Activated CD8-positive, alpha-beta memory T cell treated with anti-CD3 and anti-CD28 coated beads for 48 hours (primary cell): ENCODE data around the gene RASSF8.

Experiments used
- DNase-seq, 3 experiments: peaks; one replicate each; pipeline ENCODE4 v3.0.0-alpha.2; 2020; ENCODE audit warnings: low read depth in 2 of 3, low spot score in 2 of 3

RASSF8 gene

DNA sequence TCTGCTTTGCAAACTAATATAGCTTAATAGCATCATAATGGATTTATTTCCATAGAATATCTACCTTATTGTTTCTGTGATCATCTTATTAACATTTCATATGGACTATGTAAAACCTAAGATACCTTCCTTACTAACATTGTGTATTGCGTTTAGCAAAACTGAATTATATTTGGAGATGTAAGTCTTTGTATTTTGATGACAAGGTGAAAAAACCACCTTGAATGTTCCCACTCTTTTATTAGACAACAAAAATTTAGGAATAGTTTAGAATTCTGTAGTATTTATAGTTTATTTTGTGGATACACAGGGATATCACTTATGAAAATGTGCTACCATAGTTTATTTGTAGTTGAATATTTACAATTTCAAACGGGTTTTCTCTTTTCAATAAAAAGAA, 32.0 kb downstream of the RASSF8 start:
- no peak for DNase-seq

DNA sequence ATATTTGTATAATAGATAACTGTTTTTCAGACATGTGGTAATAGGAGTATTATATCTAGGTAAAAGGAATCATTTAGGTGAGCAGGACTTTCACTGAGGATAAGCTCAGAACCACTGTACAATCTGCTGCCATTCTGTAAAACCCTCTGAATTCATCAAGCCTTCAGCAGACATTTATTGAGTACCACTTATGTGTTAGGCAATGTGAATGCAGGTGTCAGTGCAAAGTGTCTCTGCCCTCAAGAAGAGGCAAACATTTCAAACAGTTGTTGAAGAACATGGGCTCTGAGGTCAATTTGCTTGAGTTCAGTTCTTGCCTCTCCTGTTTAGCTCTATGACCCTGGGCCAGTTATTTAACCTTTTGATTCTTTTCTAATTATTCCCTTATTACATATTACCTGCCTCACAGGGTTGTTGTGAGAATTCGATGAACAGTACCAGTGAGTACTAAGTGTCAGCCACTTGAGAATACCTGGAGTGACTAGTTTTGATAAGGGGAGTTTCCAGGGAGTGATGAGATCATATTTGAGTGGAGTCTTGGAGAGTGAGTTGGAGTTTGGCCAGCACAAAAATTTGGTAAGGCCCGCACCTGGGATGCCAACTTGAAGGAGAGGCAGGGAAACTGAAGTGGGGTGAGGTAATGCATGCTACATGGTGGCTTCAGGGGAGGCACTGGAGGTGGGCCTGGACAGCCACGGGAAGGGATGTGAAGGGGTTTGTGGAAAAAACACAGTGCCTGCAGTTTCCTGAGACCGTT, 33.7 kb downstream of the RASSF8 start:
- no peak for DNase-seq

DNA sequence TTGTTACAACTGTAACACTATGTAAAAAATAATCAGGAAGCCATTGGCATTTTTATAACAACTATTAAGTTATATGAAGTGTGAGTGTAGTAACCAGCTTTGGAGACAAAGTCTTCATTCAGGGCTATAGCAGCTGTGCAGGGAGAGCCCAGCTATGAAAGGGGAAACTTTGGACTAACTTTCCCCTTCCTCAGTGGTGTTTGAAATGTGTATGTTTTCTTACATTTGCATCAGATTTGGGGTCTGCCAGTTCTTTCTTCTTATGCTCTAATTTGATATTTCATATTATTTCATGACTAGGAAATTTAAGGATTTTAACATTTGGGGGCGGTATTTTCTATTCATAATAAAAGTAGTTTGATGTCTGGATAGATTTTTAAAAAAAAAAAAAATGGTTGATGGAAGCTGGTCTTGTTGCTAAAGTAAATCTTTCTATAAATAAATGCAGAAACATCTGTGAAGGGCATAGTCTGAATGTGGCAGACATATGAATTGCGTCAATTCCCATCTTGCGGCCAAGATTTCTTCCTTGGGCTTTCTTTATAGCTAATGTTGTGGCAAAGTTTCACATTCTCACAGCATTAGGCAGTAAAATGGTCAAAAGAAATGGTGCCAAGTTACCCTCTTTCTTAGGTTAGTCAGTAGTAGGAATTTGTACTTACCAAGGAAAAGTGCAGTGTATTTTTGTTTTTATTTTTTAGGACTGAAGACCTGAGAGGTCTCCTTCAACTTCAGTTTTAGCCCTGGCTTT, 35.6 kb downstream of the RASSF8 start:
- DNase-seq: no peak

DNA sequence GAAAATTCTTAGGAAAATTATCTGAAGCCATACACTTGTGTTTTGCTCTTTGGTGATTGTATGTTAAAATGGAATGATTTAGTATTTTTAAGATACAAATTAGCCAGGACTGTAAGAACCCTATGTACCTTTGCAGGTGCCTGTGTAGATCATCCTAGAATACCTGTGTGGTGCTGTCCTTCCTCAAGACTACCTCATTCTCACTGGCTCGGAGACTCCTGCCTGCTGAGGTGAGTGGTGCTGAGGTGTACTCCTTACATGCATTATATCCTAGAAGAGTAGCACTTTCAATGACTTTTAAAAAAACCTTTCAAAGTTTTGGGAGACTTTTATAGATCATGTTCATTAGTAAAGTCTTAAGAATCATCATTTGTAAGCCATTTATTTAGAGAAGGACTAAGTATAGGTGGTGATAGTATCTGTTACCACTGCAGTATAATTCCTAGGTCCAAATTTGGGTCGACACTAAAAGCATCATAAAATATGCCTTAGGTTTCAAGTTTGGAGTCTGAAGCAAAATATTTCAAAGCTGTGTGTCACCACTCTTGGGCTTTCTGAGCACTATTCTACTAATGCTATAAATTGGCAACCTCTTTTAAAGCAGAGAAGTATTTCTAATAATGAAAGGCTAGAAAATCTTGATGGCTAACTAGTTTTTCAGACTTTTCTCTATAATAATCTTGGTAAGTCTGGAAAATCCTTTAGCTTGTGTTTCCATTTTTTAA, 36.6 kb downstream of the RASSF8 start:
- no peak for DNase-seq

DNA sequence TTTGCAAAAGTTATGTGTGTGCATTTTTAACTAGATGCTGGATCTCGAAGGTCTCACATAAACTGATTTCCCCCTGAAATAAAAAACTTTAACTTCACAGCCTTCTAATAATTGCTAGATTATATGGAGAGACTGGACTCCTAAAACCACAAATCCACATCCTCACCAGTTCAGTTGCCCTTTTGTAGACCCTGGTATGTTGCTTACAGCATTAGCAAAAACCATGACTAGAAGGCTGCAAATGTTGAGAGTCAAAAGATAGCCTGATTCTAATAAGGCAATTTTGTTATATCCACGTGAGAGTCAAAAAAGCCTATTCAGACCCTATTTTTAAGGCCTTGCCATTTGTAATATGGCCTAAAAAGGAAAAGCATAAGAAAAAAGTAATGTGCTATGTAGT, 37.4 kb downstream of the RASSF8 start:
- DNase-seq: no peak

DNA sequence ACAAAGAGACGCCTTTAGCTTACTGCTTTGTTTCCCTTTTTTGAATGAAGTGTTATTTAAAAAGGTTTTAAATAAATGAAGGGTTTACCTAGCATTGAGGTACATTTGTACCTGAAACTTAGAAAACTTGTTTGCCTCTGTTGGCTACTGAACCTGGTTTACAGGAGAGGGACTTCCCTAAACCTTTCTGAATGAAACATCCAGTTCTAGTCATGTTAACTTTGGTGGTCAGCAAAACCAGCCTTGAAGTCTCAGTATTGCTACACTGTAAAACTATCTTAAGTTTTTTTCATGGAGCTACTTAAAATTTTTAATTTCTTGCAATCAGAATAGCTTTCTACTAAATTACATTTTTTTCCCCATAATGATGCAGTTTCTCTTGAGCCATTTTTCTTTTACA, 38.2 kb downstream of the RASSF8 start:
- no peak for DNase-seq

DNA sequence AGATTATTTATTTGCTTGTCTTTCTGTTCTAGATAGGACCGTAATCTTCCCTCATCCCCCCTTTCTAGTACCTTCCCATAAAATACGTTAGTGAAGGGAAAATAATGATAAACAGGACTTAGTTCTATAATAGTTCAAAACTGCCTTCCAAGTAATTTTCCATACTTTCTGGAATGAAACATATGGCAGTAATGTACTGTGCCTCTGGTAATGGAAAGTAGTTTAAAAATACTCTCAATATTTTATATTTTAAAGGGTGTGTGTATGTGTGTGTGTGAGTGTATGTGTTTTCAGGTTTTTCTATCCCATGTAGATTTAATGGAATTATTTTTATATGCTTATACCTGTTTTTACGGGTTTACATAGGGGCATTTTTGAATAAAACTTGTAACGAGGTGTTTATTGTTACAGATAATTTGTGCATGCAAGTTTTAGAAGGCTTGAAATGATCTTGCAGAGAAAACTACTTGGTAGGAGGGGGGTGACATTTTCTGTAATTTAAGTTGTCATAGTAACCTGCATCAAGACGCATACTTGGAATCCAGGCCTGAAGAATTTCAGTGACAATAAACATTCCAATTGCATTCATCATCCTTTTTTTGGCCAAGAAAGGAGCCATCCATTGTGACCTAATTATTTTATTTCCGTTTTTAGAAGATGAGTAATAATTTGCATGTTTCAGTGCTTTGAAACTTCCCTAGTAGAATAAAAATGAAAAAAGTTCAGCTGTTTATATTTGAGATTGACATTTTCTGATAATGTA, 38.9 kb downstream of the RASSF8 start:
- DNase-seq: no peak

DNA sequence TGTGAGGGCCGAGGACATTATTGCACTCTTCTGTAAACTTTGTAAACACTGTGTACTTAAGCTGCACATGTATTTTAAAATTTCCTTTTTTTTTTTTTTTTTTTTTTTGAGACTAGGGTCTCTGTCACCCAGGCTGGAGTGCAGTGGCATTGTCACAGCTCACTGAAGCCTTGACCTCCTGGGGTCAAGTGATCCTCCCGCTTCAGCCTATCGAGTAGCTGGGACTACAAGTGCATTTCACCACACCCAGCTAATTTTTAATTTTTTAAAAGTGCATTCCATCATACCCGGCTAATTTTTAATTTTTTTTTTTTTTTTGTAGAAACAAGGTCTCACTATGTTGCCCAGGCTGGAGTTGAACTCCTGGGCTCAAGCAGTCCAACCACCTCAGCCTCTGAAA, 42.4 kb downstream of the RASSF8 start:
- no peak for DNase-seq

DNA sequence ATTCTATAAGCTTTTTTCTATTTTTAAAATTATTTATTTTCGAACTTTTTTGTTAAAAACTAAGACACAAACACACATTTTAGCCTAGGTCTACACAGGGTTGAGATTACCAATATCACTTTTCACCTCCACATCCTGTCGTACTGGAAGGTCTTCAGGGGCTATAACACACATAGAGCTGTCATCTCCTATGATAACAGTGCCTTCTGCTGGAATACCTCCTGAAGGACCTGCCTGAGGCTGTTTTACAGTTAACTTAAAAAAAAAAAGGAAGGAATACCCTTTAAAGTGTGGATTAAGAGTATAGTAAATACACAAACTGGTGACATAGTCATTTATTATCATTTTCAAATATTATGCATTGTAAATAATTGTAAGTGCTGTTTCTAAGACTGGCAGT, 43.0 kb downstream of the RASSF8 start:
- no peak for DNase-seq

DNA sequence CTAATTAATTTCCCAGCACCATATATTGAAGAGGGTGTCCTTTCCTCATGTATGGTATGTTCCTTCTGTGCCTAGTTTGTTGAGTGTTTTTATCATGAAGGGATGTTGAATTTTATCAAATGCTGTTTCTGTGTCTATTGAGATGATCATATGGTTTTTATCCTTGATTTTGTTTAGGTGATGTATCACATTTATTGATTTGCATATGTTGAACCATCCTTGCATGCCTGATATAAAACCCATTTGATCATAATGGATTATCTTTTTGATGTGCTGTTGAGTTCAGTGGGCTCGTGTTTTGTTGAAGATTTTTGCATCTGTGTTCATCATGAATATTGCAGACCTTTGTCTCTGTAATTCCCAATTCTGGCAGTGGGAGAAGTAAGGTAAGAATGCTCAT, 44.6 kb downstream of the RASSF8 start:
- DNase-seq: no peak

DNA sequence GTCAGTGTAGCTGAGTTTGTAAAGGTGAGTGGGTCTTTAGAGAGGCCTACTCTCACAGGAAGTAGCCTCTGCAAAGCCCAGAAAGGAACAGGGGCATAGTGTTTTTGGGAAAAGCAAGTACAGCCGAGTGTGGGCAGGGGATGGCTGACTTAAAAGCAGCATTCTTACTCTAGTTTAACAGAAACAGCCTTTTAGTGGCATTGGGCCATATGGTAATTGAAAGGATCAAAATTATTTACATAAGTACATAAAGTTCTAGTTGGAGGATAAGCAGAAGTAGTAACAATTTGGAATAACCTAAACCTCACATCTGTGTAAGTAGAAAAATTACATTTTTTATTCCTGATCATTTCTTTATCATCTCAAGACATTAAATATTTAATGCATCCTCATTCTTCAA, 49.1 kb downstream of the RASSF8 start:
- no peak for DNase-seq

DNA sequence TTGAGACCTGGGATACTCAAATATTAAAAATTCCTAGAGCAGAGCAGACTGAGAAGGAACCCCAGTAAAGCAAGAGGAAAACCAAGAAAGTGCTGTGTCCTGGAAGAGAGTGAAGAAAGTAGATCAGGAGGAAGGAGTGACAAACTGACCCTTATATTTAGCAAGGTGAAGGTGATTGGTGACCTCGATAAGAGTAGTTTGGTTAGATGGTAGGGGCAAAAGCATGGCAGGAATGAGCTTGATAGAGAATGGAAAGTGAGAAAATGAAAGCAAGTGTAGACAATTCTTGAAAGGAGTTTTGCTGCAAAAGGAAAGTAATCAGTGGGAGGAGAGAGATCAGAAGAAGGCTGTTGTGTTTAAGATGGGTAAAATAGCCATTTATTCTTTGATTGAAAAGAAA, 51.1 kb downstream of the RASSF8 start:
- no peak for DNase-seq

DNA sequence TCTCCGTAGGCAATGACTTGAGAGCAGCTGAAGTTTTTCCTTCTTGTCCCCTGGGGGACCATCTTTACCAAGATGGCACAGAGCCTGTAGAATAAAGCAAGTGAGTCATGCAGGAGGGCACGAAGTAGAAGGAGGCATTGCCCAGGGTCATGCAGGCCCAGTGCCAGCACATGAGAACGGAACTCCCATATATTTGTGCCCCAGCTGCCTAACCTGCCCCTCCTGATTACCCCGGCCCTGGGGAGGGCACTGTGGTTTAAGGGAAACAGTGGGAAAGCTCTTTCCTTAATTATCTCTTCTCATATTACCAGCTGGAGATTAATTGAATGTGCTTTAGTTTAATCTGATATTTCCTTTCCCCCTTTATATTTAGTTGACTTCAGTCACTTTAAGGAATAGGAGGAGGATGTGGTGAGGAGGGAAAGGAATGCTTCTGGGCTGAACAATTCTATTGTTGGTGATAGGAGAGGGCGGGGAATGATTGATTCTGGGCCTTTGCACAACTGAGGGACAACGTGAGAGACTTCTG, 51.9 kb downstream of the RASSF8 start:
- DNase-seq: no peak

DNA sequence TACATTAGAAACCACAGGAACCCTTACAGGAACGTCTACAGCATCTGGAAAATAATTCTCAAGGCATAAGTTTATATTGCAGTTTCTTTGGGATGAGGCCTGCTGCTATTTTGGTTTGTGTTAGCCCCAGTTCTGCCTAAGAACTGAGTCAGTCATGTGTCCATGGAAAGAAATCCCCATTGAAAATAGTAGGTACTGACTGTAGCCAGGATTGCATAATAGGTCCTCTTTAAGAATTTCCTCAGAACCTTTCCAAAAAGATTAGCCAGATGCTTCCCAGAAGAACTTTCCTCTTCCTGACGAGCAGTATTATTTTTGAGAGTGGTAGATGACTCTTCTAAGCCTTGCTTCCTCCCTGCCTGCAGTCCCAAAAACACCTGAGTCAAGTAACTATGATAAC, 52.6 kb downstream of the RASSF8 start:
- no peak for DNase-seq

DNA sequence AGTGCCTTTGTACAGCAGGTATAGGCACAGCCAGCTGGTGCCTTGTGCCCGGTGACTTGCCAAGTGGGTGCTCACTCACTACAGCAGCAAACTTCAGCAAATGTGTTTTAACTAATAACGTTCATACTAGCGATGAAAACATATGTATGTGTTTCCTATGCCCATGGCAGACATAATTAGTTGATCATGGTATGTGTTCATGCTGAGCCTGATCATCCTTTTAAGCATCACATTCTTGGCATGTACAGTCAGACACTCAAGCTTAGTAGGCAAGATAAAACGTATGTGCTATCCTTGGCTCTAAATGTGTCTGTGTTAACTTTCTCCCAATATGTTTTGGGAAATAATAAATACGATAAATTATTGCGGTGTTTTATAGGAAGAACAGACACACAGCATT, 55.6 kb downstream of the RASSF8 start:
- DNase-seq: no peak

DNA sequence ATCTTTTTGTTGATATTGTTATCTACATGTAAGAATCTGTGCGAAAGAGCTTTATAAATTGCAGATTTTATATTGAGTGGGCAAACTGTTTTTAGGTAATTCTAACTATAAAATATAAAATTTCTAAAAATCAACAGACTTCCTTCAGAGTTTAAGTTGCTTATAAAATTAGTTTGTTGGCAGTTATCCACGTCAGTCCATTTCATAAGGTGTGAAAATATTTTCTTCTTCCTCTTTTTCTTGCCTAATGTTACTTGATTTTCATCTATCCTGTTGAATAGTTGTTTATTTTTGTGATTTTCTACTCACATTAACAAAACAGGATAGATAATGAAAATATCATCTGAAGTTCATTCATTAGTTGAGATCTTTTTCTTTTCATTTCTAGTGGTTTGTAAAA, 58.0 kb downstream of the RASSF8 start:
- no peak for DNase-seq

DNA sequence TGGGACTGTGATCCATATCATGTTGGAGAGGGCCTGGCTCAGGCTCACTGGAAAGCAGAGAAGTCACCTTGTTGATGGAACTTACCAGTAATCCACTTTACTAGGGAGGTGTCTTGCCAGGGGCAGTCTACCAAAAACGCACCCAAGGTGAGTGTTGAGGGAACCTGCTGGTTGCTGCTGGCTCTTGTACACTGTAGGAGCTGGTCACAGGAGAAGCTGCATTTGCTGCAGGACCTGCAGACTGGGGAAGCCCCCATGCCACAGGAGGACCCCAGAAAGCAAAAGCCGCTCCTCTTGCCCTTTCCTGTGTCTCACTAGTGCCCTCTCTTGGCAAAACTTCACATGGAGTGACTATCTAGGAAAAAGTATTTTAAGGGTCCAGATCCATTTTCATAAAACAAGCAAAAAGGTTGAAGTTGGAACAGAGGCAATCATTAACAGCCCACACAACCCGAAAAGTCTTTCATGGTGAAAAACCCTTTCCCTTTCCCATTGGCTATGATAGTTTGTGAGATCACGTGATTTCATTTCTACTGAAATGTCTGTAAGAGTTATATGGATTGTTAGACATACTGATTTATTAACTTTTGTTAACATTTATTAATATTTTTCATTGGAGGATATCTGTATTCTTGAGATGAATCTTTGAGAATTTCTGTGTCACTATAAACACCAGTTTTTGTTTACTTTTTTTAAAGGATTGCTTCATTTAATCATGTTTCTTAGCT, 59.2 kb downstream of the RASSF8 start:
- DNase-seq: no peak

DNA sequence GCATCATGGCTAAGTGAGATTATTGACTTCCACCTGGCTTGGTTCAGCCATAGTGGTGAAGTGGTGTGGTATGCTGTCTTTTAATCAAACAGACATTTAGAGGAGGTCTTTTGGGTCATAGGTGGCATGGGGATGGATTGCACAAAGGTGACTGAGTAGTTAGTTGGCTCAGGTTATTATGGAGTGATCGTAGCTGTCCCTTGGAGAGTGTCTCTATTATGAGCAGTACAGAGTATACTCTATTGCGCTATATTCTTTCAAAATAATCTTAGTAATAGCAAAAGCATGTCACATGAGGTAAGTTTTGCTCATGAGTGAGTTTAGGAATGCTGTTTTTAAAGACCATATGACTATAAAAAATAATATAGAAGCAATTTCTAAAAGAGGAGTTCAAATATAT, 60.4 kb downstream of the RASSF8 start:
- DNase-seq: no peak

DNA sequence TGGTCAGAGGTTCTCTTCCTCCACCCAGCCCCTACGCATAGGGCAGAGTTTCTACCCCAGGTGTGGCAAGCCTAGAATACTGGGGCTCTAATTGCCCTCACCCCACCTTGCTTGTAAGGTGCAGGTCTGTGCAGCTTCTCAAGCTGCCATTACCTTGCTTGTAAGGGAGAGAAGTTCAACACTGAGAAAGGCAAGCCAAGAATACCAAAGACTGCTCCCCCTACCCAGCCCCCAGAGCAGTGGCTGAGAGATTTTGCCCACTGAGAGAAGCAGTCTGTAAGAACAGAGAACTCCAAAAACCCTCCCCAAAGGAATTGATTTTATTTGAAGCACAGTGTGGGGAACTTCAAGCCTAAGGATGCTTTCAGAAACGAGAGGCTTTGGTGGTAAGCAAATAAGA, 63.1 kb downstream of the RASSF8 start:
- no peak for DNase-seq

DNA sequence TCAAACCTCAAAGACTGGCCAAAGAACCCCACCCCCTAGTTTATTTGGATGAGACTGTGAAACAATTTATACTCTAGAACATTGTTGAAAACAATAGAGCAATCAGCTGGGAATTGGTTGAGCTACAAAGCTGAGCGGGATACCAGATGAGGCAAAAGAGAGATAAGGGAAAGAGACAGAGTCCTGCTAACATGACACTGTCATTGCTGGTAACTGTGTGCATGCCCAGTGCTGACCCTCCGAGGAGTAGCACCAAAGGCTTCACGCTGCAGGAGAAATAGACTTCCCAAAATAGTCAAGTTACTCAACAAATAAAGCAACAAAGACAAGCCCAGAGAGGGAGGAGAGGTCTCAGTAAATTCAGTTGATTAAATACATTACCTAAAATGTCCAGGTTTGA, 63.6 kb downstream of the RASSF8 start:
- no peak for DNase-seq

DNA sequence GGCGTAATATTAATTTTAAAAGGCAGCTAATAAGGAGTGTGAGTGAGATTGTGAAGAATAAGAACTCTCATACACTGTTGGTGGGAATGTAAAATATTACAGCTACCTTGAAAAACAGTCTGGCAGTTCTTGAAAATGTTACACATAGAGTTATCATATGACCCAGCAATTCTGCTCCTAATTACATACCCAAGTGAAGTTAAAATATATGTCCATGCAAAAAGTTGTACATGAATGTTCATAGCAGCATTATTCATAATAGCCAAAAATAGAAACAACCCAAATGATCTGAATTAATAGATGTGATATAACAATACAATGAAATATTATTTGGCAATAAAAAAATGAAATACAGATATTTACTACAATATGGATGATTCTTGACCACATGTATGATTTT, 68.2 kb downstream of the RASSF8 start:
- no peak for DNase-seq
